WERI-Rb-1 (cell line): ENCODE data around the gene SAMD4B.

ENCODE experiments used
- DNase-seq: peaks from one replicate; pipeline ENCODE4 v3.0.0-alpha.2; 2020
- H3K27ac ChIP-seq: fragments of 250-450 bp; sonication (Bioruptor Pico); 2 replicates; pipeline ENCODE4 v1.5.1; 2020; ENCODE audit warnings: mild to moderate bottlenecking, moderate library complexity
- H3K27me3 ChIP-seq: fragments of 250-450 bp; sonication (Bioruptor Pico); 2 replicates; pipeline ENCODE4 v1.5.1; 2021; ENCODE audit warnings: mild to moderate bottlenecking, low read depth, moderate library complexity; ENCODE audit not compliant: insufficient read depth, severe bottlenecking
- H3K36me3 ChIP-seq: fragments of 250-450 bp; sonication (Bioruptor Pico); 2 replicates; pipeline ENCODE4 v1.5.1; 2020; ENCODE audit warnings: mild to moderate bottlenecking, moderate library complexity
- H3K4me3 ChIP-seq: 2 replicates; pipeline ENCODE4 v1.5.1; 2011; ENCODE audit warnings: low read depth, mild to moderate bottlenecking, control low read depth, low read length
- H3K9me3 ChIP-seq: fragments of 250-450 bp; sonication (Bioruptor Pico); 2 replicates; pipeline ENCODE4 v1.5.1; 2021; ENCODE audit warnings: mild to moderate bottlenecking, moderate library complexity; ENCODE audit not compliant: severe bottlenecking
- CTCF ChIP-seq: IDR thresholded peaks from 2 replicates; pipeline ENCODE4 v1.5.1; 2011; ENCODE audit warnings: low read depth, mild to moderate bottlenecking, control low read depth, inconsistent platforms, low read length

Gene SAMD4B

GRCh38 chr19:39401070-39401548, 58.9 kb downstream of the SAMD4B start:
- Histone ChIP-seq H3K36me3 (peaks cover 6% of the 10 kb centered on the region), H3K27me3 (no peaks in the 10 kb centered on the region), H3K27ac (no peak overlapping the region), H3K4me3 (no peak overlapping the region), H3K9me3 (no peaks in the 10 kb centered on the region)
- DNase-seq, result no peak
- no peak for TF ChIP-seq CTCF

GRCh38 chr19:39401549-39402345, 59.5 kb downstream of the SAMD4B start:
- Histone ChIP-seq H3K27me3 (no peaks in the 10 kb centered on the region), H3K36me3 (peaks cover 6% of the 10 kb centered on the region), H3K9me3 (no peaks in the 10 kb centered on the region), H3K4me3 (no peak overlapping the region), H3K27ac (peak overlapping the region; percentile 87)
- TF ChIP-seq CTCF, result no peak
- no peak for DNase-seq

GRCh38 chr19:39402346-39403300, 60.4 kb downstream of the SAMD4B start:
- H3K27me3 ChIP-seq, result no peaks in the 10 kb centered on the region
- peak; percentile 81 for DNase-seq
- no peak for TF ChIP-seq CTCF
- no peaks in the 10 kb centered on the region for H3K9me3 ChIP-seq
- peak overlapping the region; percentile 68 for H3K4me3 ChIP-seq
- peaks cover 6% of the 10 kb centered on the region for H3K36me3 ChIP-seq
- peak overlapping the region; percentile 87 for H3K27ac ChIP-seq

GRCh38 chr19:39403331-39404312, 61.4 kb downstream of the SAMD4B start:
- no peak for TF ChIP-seq CTCF
- no peaks in the 10 kb centered on the region for H3K9me3 ChIP-seq
- H3K36me3 ChIP-seq, result peaks cover 5% of the 10 kb centered on the region
- H3K4me3 ChIP-seq, result peak overlapping the region; percentile 68
- H3K27ac ChIP-seq, result peak overlapping the region; percentile 87
- DNase-seq, result peak; percentile 94
- H3K27me3 ChIP-seq, result no peaks in the 10 kb centered on the region
